A204.1 (cell line): ENCODE data around the gene SPRR5.
A peak's percentile ranks its signal among the peaks of the same experiment; 100 is the strongest.

Source experiments
- FAIRE-seq: peaks from 2 replicates; lab custom pipeline; 2012; peaks lifted over from hg19 to GRCh38; lab: Jason Lieb, UNC

The SPRR5 gene

GRCh38 chr1:152983234-152983633, 36.2 kb downstream of the SPRR5 start:
- no peak for FAIRE-seq

- FAIRE-seq = no peak
Observed at GRCh38 chr1:152983743-152984142, 36.7 kb downstream of the SPRR5 start, which contains the start of gene SPRR1A. TSS of gene SPRR1A (plus strand) at chr1:152984081. CDS start at chr1:152985231, 1,150 bp downstream.

GRCh38 chr1:152986578-152986977, 39.6 kb downstream of the SPRR5 start:
- FAIRE-seq = peak; percentile 64

- FAIRE-seq = no peak
Observed at GRCh38 chr1:152993186-152993585, 46.2 kb downstream of the SPRR5 start.

- FAIRE-seq = no peak
Observed at GRCh38 chr1:152995842-152996241, 48.8 kb downstream of the SPRR5 start.

- no peak for FAIRE-seq
Observed at GRCh38 chr1:152996633-152997400, 49.8 kb downstream of the SPRR5 start.

GRCh38 chr1:152997901-152998300, 50.9 kb downstream of the SPRR5 start:
- FAIRE-seq = no peak

- FAIRE-seq = no peak
Observed at GRCh38 chr1:152998476-152998875, 51.5 kb downstream of the SPRR5 start.
